GM06990 (cell line): ENCODE measurements around the gene CLIC3.

Experiments used
- DNase-seq: peaks from one replicate; pipeline ENCODE4 v3.0.0-alpha.2; 2011; ENCODE audit not compliant: insufficient read length; ENCODE audit errors: extremely low read depth
- H3K27me3 ChIP-seq: replicated peaks from 2 replicates; pipeline ENCODE4 v1.6.0; 2011; ENCODE audit warnings: low read length; ENCODE audit not compliant: control insufficient read depth, insufficient read depth
- H3K36me3 ChIP-seq: 2 replicates; pipeline ENCODE4 v1.5.1; 2011; ENCODE audit warnings: low read length; ENCODE audit not compliant: control insufficient read depth, insufficient read depth
- H3K4me3 ChIP-seq: replicated peaks from 2 replicates; pipeline ENCODE4 v1.5.1; 2011; ENCODE audit warnings: low read depth, mild to moderate bottlenecking, control low read depth, low read length
- TF ChIP-seq, protein P1 (sequence below): IDR thresholded peaks from 2 replicates; pipeline ENCODE4 v1.5.1; 2011; ENCODE audit warnings: low read length, control low read depth, mild to moderate bottlenecking, inconsistent platforms; ENCODE audit not compliant: insufficient read depth, poor library complexity, severe bottlenecking

Gene CLIC3

DNA sequence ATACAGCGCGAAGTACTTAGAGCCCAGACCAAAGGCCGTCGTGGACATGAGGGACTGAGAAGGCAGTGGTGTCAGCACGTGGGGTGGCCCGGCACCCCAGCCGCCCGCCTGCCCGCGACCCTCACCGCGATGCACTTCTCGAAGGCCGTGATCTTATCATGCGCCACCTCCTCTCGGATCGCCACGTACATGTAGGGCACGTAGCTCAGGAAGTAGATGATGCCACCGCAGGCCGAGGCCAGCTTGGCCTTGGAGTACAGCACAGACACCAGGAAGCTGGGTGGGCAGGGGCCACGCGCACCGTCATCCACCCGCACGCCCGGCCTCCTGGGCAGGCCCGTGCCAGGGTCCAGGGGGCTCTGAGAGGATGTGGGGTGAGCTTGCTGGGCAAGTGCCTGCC is 20.7 kb upstream of the CLIC3 start:
- Histone ChIP-seq H3K27me3 (no peaks in the 10 kb centered on the region), H3K36me3 (no peaks in the 10 kb centered on the region), H3K4me3 (no peak overlapping the region)
- TF ChIP-seq, protein P1, sequence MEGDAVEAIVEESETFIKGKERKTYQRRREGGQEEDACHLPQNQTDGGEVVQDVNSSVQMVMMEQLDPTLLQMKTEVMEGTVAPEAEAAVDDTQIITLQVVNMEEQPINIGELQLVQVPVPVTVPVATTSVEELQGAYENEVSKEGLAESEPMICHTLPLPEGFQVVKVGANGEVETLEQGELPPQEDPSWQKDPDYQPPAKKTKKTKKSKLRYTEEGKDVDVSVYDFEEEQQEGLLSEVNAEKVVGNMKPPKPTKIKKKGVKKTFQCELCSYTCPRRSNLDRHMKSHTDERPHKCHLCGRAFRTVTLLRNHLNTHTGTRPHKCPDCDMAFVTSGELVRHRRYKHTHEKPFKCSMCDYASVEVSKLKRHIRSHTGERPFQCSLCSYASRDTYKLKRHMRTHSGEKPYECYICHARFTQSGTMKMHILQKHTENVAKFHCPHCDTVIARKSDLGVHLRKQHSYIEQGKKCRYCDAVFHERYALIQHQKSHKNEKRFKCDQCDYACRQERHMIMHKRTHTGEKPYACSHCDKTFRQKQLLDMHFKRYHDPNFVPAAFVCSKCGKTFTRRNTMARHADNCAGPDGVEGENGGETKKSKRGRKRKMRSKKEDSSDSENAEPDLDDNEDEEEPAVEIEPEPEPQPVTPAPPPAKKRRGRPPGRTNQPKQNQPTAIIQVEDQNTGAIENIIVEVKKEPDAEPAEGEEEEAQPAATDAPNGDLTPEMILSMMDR, result no peak
- DNase-seq, result no peak

DNA sequence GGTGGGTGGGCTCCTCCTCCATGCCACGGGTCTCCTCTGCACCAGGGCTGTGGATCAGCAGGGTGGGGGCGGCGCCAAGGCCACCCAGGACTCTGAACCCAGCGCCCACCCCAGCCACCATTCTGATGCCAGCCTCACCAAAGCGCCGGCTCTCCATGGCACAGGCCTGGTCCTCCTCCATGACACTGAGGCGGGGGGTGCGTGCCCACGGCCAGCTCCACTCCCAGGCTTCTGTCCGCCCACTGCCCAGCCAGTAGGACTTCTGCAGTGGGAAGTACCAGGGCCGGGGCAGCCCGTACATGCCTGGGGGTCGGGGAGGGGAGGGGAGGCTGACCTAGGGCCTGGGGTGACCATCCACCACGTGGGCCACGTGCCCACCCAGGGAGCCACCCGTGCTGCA is 20.1 kb upstream of the CLIC3 start:
- Histone ChIP-seq H3K36me3 (no peaks in the 10 kb centered on the region), H3K27me3 (no peaks in the 10 kb centered on the region), H3K4me3 (no peak overlapping the region)
- DNase-seq, result no peak
- TF ChIP-seq, protein P1, result no peak

DNA sequence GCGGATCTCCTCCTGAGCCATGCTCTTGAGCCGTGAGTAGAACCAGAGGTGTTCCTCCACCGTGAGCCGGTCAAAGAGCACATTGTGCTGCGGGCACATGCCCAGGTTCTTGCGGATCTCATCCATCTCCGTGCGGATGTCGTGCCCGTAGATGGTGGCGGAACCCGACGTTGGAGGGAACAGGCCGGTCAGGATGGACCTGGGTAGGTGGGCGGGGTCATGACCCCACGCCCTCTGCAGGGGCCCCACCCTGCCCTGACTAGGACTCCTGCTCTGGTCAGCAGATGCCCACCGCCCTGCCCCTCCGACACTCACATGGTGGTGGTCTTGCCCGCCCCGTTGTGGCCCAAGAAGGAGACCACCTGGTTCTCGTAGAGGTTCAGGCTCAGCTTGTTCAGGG is 19.6 kb upstream of the CLIC3 start:
- no peaks in the 10 kb centered on the region for H3K36me3 ChIP-seq
- TF ChIP-seq, protein P1, result no peak
- DNase-seq, result no peak
- no peak overlapping the region for H3K4me3 ChIP-seq
- H3K27me3 ChIP-seq, result no peaks in the 10 kb centered on the region

DNA sequence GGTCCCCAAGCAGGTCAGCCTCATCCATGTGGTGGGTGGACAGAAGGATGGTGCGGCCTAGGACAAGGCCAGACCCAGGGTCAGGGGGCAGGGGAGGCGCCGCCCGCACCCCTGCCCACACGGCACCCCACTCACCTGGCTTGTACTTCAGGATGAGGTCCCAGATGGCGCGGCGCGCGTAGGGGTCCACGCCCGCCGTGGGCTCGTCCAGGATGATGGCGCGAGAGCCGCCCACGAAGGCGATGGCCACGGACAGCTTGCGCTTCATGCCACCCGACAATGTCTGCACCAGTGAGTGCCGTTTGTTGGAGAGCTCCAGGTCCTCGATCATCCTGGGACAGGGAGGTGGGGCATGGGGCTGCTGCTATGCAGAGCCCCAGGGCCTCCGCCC is 19.2 kb upstream of the CLIC3 start:
- no peak overlapping the region for H3K4me3 ChIP-seq
- TF ChIP-seq, protein P1, result no peak
- H3K36me3 ChIP-seq, result no peaks in the 10 kb centered on the region
- DNase-seq, result no peak
- H3K27me3 ChIP-seq, result no peaks in the 10 kb centered on the region

DNA sequence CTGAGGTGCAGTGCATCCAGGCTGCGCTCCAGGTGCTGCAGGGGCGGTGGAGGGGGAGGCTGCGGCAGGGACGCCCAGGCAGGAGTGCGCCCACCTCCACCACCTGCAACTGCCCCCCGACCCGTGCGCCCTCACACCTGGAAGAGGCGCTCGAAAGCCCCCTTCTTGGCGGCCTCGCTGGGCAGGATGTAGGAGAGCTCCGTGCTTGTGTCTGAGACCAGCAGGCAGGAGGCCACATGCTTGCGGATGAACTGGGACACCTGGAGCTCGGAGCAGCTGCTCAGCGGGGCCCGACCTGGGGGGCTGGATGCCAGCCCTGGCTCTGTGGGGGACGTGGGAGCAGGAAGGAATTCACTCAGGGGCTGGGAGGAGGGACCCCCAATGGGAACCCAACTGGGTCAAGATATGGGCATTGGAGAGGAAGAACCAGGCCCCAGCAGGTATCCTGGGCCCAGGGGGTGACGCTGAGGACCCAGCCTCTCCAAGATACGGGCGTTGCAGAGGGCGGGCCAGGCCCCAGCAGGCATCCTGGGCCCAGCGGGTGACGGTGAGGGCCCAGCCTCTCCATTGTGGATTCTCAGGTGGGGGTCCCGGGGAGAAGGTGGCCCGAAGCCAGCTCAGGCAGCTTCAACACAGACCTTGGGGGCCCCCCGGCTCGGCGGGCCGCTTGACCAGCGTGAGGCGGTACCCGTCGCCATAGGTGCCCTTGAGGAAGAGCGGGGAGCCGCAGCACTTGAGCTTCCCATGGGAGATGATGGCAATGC is 18.6 kb upstream of the CLIC3 start:
- TF ChIP-seq, protein P1, result no peak
- Histone ChIP-seq H3K36me3 (no peaks in the 10 kb centered on the region), H3K4me3 (no peak overlapping the region), H3K27me3 (no peaks in the 10 kb centered on the region)
- DNase-seq, result no peak

DNA sequence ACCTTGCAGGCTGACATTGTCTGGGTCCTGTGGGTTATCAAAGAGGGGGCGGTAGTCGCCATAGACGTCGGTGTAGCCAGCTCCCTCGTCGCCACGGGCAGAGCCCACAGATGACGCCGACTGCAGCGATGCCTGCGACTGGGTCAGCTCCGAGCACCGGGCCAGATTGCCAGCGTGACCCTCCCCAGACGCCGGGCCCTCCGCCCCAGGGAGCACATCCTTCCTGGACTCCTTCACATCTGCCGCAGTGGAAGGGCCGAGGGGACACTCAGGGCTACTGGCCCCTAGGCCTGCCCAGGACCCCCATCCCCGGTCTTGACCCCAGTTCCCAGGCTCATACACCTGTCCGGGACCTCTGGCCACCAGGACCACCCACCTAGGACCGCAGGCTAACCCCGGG is 17.8 kb upstream of the CLIC3 start:
- no peaks in the 10 kb centered on the region for H3K27me3 ChIP-seq
- TF ChIP-seq, protein P1, result no peak
- H3K36me3 ChIP-seq, result no peaks in the 10 kb centered on the region
- no peak overlapping the region for H3K4me3 ChIP-seq
- no peak for DNase-seq
